Measurements from ENCODE around the gene FMN1.

FMN1 gene

DNA sequence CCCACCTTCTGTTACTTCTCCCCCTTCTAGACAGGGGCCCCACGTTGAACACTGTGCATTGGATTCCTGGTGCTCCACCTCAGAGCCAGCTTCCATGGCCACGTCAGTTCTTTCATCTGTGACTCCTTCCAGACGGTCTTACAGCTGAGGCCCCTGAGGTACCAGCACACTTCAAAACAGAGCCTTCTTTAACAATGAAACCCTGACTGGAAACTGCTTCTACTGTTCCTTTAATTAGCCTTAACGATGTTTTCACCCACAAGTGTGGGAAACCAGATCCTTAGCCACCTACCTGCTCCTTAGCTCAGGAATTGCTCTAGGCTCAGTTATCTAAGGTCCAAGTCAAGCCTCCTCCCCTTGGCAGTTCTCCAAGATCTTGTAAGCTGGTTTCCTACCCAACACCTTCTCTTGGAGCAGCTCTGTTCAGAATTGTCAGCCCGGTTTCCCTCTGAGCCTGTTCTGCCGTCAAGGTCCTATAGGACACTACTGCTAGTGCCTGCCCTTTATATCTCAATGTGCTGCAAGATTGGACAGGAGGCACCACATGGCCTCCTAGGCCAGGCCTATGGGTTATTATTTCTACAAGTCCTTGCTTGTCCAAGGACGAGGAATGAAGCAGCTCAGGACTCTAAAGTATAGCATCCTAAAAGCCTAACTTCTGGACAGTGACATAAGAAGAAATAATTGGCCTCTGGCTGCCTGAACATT is 80.7 kb downstream of the FMN1 start:
- Histone ChIP-seq H3K27me3 (ENCODE audit: control insufficient read depth in 1 of 2, insufficient read depth in 2 of 2, low read length in 2 of 2) (no peaks in the 10 kb centered on the region), H3K9me3 (ENCODE audit: control insufficient read depth in 1 of 2, low read length in 2 of 2) (no peaks in the 10 kb centered on the region), H3K9ac (ENCODE audit: low read depth in 1 of 2, low read length in 2 of 2) (no peak overlapping the region), H3K36me3 (ENCODE audit: control insufficient read depth in 1 of 2, insufficient read depth in 2 of 2, low read length in 2 of 2) (no peaks in the 10 kb centered on the region), H3K4me3 (ENCODE audit: low read depth in 1 of 2, low read length in 2 of 2) (no peak overlapping the region), H3K4me1 (ENCODE audit: control insufficient read depth in 1 of 2, insufficient read depth in 2 of 2, low read length in 2 of 2) (peaks cover 0 to 3% of the 10 kb centered on the region in 2 donors), H3K27ac (ENCODE audit: low read depth, low read length) (no peak overlapping the region)

DNA sequence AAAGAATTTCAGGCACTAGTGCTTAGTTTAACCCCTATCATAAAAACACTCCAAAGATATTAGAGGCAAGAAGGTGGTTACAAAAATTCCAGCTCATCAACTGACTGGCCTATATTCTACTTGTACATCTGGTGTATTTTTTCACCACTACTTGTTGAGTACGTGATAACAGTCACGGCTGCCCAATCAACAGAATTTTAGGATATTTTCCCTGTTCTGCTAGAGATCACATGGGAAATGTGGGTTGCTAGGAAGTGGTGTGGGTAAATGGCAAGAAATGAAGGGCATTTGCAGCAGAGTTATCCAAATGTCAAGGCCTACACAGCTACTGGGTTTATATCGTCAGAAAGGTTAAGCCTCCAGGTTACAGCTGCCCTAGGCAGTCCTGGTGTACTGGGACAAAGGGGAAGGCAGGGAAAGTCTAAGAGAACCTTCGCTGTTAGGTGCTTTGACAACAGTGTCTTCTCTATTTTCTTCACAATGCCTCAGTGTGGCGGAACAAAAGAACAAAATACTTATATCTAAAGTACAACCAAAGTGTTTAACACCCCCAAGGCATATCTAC is 81.9 kb downstream of the FMN1 start:
- Histone ChIP-seq H3K4me3 (ENCODE audit: low read depth in 1 of 2, low read length in 2 of 2) (no peak overlapping the region), H3K27ac (ENCODE audit: low read depth, low read length) (no peak overlapping the region), H3K9me3 (ENCODE audit: control insufficient read depth in 1 of 2, low read length in 2 of 2) (no peaks in the 10 kb centered on the region), H3K4me1 (ENCODE audit: control insufficient read depth in 1 of 2, insufficient read depth in 2 of 2, low read length in 2 of 2) (peaks cover 0 to 3% of the 10 kb centered on the region in 2 donors), H3K9ac (ENCODE audit: low read depth in 1 of 2, low read length in 2 of 2) (no peak overlapping the region), H3K27me3 (ENCODE audit: control insufficient read depth in 1 of 2, insufficient read depth in 2 of 2, low read length in 2 of 2) (no peaks in the 10 kb centered on the region), H3K36me3 (ENCODE audit: control insufficient read depth in 1 of 2, insufficient read depth in 2 of 2, low read length in 2 of 2) (no peaks in the 10 kb centered on the region)

DNA sequence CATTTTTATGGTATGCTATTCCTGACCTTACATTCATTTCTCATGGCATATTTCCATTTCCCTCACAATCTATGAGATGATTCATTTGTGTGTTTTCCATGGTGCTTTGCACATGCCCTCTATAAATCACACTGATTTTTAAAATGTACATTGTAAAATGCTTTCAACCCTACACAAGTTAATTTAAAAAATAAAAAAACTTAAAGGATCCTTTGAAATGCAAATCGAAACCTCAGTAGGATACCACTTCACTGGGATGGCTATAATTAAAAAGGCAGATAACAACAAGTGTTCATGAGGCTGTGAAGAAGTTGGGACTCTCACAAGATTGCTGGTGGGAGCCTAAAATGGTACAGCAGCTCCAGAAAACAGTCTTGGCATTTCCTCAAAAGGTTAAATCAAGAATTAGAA is 83.5 kb downstream of the FMN1 start:
- H3K36me3 ChIP-seq (ENCODE audit: control insufficient read depth in 1 of 2, insufficient read depth in 2 of 2, low read length in 2 of 2) = no peaks in the 10 kb centered on the region
- H3K27me3 ChIP-seq (ENCODE audit: control insufficient read depth in 1 of 2, insufficient read depth in 2 of 2, low read length in 2 of 2) = no peaks in the 10 kb centered on the region
- no peak overlapping the region for H3K4me3 ChIP-seq (ENCODE audit: low read depth in 1 of 2, low read length in 2 of 2)
- H3K27ac ChIP-seq (ENCODE audit: low read depth, low read length) = no peak overlapping the region
- H3K9me3 ChIP-seq (ENCODE audit: control insufficient read depth in 1 of 2, low read length in 2 of 2) = no peaks in the 10 kb centered on the region
- no peak overlapping the region for H3K9ac ChIP-seq (ENCODE audit: low read depth in 1 of 2, low read length in 2 of 2)
- H3K4me1 ChIP-seq (ENCODE audit: control insufficient read depth in 1 of 2, insufficient read depth in 2 of 2, low read length in 2 of 2) = peaks cover 0 to 3% of the 10 kb centered on the region in 2 donors

DNA sequence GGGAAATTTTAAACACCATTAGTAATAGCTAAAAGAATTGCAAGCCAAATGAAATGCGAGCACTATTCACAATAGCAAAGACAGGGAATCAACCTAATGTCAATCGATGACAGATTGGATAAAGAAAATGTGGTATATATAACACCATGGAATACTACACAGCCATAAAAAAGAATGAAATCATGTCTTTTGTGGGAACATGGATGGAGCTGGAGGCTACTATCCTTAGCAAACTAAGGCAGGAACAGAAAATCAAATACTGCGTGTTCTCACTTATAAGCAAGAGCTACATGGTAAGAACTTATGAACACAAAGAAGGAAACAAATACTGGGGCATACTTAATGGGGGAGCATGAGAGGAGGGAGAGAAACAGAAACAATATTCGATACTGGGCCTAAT is 85.2 kb downstream of the FMN1 start:
- peaks cover 0 to 3% of the 10 kb centered on the region in 2 donors for H3K4me1 ChIP-seq (ENCODE audit: control insufficient read depth in 1 of 2, insufficient read depth in 2 of 2, low read length in 2 of 2)
- no peaks in the 10 kb centered on the region for H3K9me3 ChIP-seq (ENCODE audit: control insufficient read depth in 1 of 2, low read length in 2 of 2)
- H3K36me3 ChIP-seq (ENCODE audit: control insufficient read depth in 1 of 2, insufficient read depth in 2 of 2, low read length in 2 of 2) = no peaks in the 10 kb centered on the region
- no peak overlapping the region for H3K4me3 ChIP-seq (ENCODE audit: low read depth in 1 of 2, low read length in 2 of 2)
- no peak overlapping the region for H3K27ac ChIP-seq (ENCODE audit: low read depth, low read length)
- H3K27me3 ChIP-seq (ENCODE audit: control insufficient read depth in 1 of 2, insufficient read depth in 2 of 2, low read length in 2 of 2) = no peaks in the 10 kb centered on the region
- H3K9ac ChIP-seq (ENCODE audit: low read depth in 1 of 2, low read length in 2 of 2) = no peak overlapping the region

- Histone ChIP-seq H3K36me3 (ENCODE audit: control insufficient read depth in 1 of 2, insufficient read depth in 2 of 2, low read length in 2 of 2) (no peaks in the 10 kb centered on the region), H3K9ac (ENCODE audit: low read depth in 1 of 2, low read length in 2 of 2) (no peak overlapping the region), H3K27me3 (ENCODE audit: control insufficient read depth in 1 of 2, insufficient read depth in 2 of 2, low read length in 2 of 2) (no peaks in the 10 kb centered on the region), H3K4me3 (ENCODE audit: low read depth in 1 of 2, low read length in 2 of 2) (no peak overlapping the region), H3K4me1 (ENCODE audit: control insufficient read depth in 1 of 2, insufficient read depth in 2 of 2, low read length in 2 of 2) (no peaks in the 10 kb centered on the region), H3K9me3 (ENCODE audit: control insufficient read depth in 1 of 2, low read length in 2 of 2) (no peaks in the 10 kb centered on the region), H3K27ac (ENCODE audit: low read depth, low read length) (no peak overlapping the region)
Observed at GRCh38 chr15:33108518-33108917, 86.0 kb downstream of the FMN1 start.

GRCh38 chr15:33107950-33108349 is 86.6 kb downstream of the FMN1 start:
- Histone ChIP-seq H3K36me3 (ENCODE audit: control insufficient read depth in 1 of 2, insufficient read depth in 2 of 2, low read length in 2 of 2) (no peaks in the 10 kb centered on the region), H3K4me1 (ENCODE audit: control insufficient read depth in 1 of 2, insufficient read depth in 2 of 2, low read length in 2 of 2) (no peaks in the 10 kb centered on the region), H3K27me3 (ENCODE audit: control insufficient read depth in 1 of 2, insufficient read depth in 2 of 2, low read length in 2 of 2) (no peaks in the 10 kb centered on the region), H3K4me3 (ENCODE audit: low read depth in 1 of 2, low read length in 2 of 2) (no peak overlapping the region), H3K9ac (ENCODE audit: low read depth in 1 of 2, low read length in 2 of 2) (no peak overlapping the region), H3K9me3 (ENCODE audit: control insufficient read depth in 1 of 2, low read length in 2 of 2) (no peaks in the 10 kb centered on the region), H3K27ac (ENCODE audit: low read depth, low read length) (no peak overlapping the region)

- H3K36me3 ChIP-seq (ENCODE audit: control insufficient read depth in 1 of 2, insufficient read depth in 2 of 2, low read length in 2 of 2) = no peaks in the 10 kb centered on the region
- H3K27ac ChIP-seq (ENCODE audit: low read depth, low read length) = no peak overlapping the region
- no peak overlapping the region for H3K9ac ChIP-seq (ENCODE audit: low read depth in 1 of 2, low read length in 2 of 2)
- H3K9me3 ChIP-seq (ENCODE audit: control insufficient read depth in 1 of 2, low read length in 2 of 2) = no peaks in the 10 kb centered on the region
- no peaks in the 10 kb centered on the region for H3K4me1 ChIP-seq (ENCODE audit: control insufficient read depth in 1 of 2, insufficient read depth in 2 of 2, low read length in 2 of 2)
- no peaks in the 10 kb centered on the region for H3K27me3 ChIP-seq (ENCODE audit: control insufficient read depth in 1 of 2, insufficient read depth in 2 of 2, low read length in 2 of 2)
- no peak overlapping the region for H3K4me3 ChIP-seq (ENCODE audit: low read depth in 1 of 2, low read length in 2 of 2)
Observed at GRCh38 chr15:33104212-33104611, 90.3 kb downstream of the FMN1 start.

DNA sequence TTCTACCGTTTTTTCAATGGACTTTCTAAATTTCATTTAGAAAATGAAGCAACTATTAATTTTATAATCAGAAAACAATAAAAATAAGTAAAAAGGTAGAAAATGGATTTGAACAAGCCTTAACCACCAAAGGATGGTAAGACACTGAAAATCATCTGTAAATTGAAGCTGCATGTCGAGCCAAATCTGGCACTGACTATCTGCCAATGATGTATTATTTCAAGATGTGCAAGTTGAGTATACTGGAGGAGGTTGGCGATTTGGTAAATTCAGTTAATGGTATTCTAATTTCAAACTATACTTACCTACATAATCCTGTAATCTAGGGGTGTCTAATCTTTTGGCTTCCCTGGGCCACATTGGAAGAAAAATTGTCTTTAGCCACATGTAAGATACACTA is 93.5 kb downstream of the FMN1 start:
- no peaks in the 10 kb centered on the region for H3K36me3 ChIP-seq (ENCODE audit: control insufficient read depth in 1 of 2, insufficient read depth in 2 of 2, low read length in 2 of 2)
- no peaks in the 10 kb centered on the region for H3K9me3 ChIP-seq (ENCODE audit: control insufficient read depth in 1 of 2, low read length in 2 of 2)
- H3K4me1 ChIP-seq (ENCODE audit: control insufficient read depth in 1 of 2, insufficient read depth in 2 of 2, low read length in 2 of 2) = no peaks in the 10 kb centered on the region

GRCh38 chr15:33100314-33100713 is 94.2 kb downstream of the FMN1 start:
- no peaks in the 10 kb centered on the region for H3K9me3 ChIP-seq (ENCODE audit: control insufficient read depth in 1 of 2, low read length in 2 of 2)
- no peaks in the 10 kb centered on the region for H3K27me3 ChIP-seq (ENCODE audit: control insufficient read depth in 1 of 2, insufficient read depth in 2 of 2, low read length in 2 of 2)
- H3K36me3 ChIP-seq (ENCODE audit: control insufficient read depth in 1 of 2, insufficient read depth in 2 of 2, low read length in 2 of 2) = no peaks in the 10 kb centered on the region
- no peak overlapping the region for H3K4me3 ChIP-seq (ENCODE audit: low read depth in 1 of 2, low read length in 2 of 2)
- H3K9ac ChIP-seq (ENCODE audit: low read depth in 1 of 2, low read length in 2 of 2) = no peak overlapping the region
- H3K27ac ChIP-seq (ENCODE audit: low read depth, low read length) = no peak overlapping the region
- H3K4me1 ChIP-seq (ENCODE audit: control insufficient read depth in 1 of 2, insufficient read depth in 2 of 2, low read length in 2 of 2) = no peaks in the 10 kb centered on the region

More for the DNA sequence above, 93.5 kb downstream of the FMN1 start:
- Histone ChIP-seq H3K9ac (ENCODE audit: low read depth in 1 of 2, low read length in 2 of 2) (no peak overlapping the region), H3K27me3 (ENCODE audit: control insufficient read depth in 1 of 2, insufficient read depth in 2 of 2, low read length in 2 of 2) (no peaks in the 10 kb centered on the region), H3K27ac (ENCODE audit: low read depth, low read length) (no peak overlapping the region), H3K4me3 (ENCODE audit: low read depth in 1 of 2, low read length in 2 of 2) (no peak overlapping the region)

DNA sequence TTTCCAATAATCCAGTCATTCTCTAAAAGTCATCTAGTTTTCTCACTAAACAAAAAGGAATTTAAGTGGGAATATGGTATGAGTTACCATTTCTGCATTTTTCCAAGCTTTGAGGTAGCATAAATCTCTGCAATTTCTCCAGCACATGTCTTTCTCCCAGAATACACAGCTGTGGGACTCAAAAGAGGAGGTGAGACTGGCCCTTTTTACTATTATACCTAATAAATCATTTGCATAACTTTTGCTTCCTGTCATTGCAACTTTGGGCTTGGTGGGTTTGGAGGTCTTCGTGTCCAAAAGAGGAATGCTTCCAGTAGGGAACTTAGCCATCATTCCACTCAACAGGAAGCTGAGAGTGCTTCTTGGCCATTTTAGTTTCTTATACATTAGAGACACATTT is 94.8 kb downstream of the FMN1 start:
- H3K9me3 ChIP-seq (ENCODE audit: control insufficient read depth in 1 of 2, low read length in 2 of 2) = no peaks in the 10 kb centered on the region
- H3K4me1 ChIP-seq (ENCODE audit: control insufficient read depth in 1 of 2, insufficient read depth in 2 of 2, low read length in 2 of 2) = no peaks in the 10 kb centered on the region
- H3K27me3 ChIP-seq (ENCODE audit: control insufficient read depth in 1 of 2, insufficient read depth in 2 of 2, low read length in 2 of 2) = no peaks in the 10 kb centered on the region
- H3K36me3 ChIP-seq (ENCODE audit: control insufficient read depth in 1 of 2, insufficient read depth in 2 of 2, low read length in 2 of 2) = no peaks in the 10 kb centered on the region
- no peak overlapping the region for H3K27ac ChIP-seq (ENCODE audit: low read depth, low read length)
- no peak overlapping the region for H3K4me3 ChIP-seq (ENCODE audit: low read depth in 1 of 2, low read length in 2 of 2)
- no peak overlapping the region for H3K9ac ChIP-seq (ENCODE audit: low read depth in 1 of 2, low read length in 2 of 2)

Measured in duodenal mucosa (tissue), 2 donors.